Adrenal gland (tissue), 12 donors: ENCODE measurements around the gene MGAT1. TPM values are rescaled to one million over a fixed set of nuclear protein-coding genes. Genes with fewer than 3 reads are reported as not detected.
"Not testable (repeated sequence)": the region's sequence is repeated elsewhere in the genome, so short reads cannot be mapped to it uniquely, and the experiment has no call there.

Source experiments
- DNase-seq, 7 donors: peaks; one replicate each; pipeline ENCODE4 v3.0.0-alpha.2; 2019 to 2020
- H3K27ac ChIP-seq, 5 donors: fragments of 200-600 bp; sonication (generic) in 4 of 5; 1 replicate in 3 of 5; 2 replicates in 2 of 5; pipeline versions ENCODE4 v1.5.1 to v1.8.0; 2016 to 2020; ENCODE audit warnings: mild to moderate bottlenecking in 1 of 5
- H3K27me3 ChIP-seq: fragments of 200-600 bp; 2 replicates; pipeline ENCODE4 v1.8.0; 2021
- H3K36me3 ChIP-seq, 2 donors: fragments of 200-600 bp; replicated peaks in 1 of 2; 1 replicate in 1 of 2; 2 replicates in 1 of 2; pipeline versions ENCODE4 v1.5.1 to v1.8.0; 2018 to 2022
- H3K4me1 ChIP-seq, 2 donors: fragments of 200-600 bp; replicated peaks in 1 of 2; 1 replicate in 1 of 2; 2 replicates in 1 of 2; pipeline versions ENCODE4 v1.5.1 to v1.8.0; 2018 to 2021
- H3K4me3 ChIP-seq, 4 donors: fragments of 200-600 bp; sonication (generic) in 3 of 4; one replicate each; pipeline ENCODE4 v1.5.1; 2016 to 2018
- H3K9me3 ChIP-seq, 3 donors: fragments of 200-600 bp; sonication (generic) in 1 of 3; replicated peaks in 1 of 3; 1 replicate in 2 of 3; 2 replicates in 1 of 3; pipeline versions ENCODE4 v1.5.1 to v1.8.0; 2016 to 2021
- POLR2A ChIP-seq, 2 donors: fragments of 450-650 bp; IDR thresholded peaks; one replicate each; pipeline ENCODE4 v1.6.1; 2017; ENCODE audit warnings: antibody characterized with exemption in 2 of 2, mild to moderate bottlenecking in 2 of 2, moderate library complexity in 1 of 2
- WGBS, 4 donors: extraction: QIAGEN DNeasy Blood & Tissue Kit in 2 of 4; methylation state at CpG; one replicate each; pipeline versions ENCODE4 v1.1.5 to v1.1.7; 2013 to 2017; 5-methylcytosine and 5-hydroxymethylcytosine counted together
- intact Hi-C, 2 donors: fragments of 100-400 bp; cut with DNase I; formaldehyde crosslinking; loops; one replicate each; pipeline versions ENCODE4 v1.14.1 to v1.15.0; 2022 to 2023
- polyA plus RNA-seq, 3 donors: library from polyadenylated mRNA; stranded (reverse); fragments of 200-250 nt in 2 of 3; fragments of 350-450 nt in 1 of 3; fragmentation: Illumina TruSeq in 1 of 3; extraction: RNeasy Lipid Tissue Mini Kit (QIAGEN cat#74804) in 1 of 3; gene quantifications; one replicate each; pipeline ENCODE4 v1.2.3, GENCODE V29; 2013 to 2014
- total RNA-seq, 9 donors: library from RNA; depleted of rRNA in 4 of 9; stranded (reverse); fragments of >200 nt in 4 of 9; fragments of 120-200 nt in 1 of 9; fragmentation: NEBNext Ultra II Directional in 1 of 9; extraction: Animal tissue kit (Norgen Biotek cat#: 25700) in 1 of 9; gene quantifications; one replicate each; pipeline versions ENCODE4 v1.1.0 to v1.2.4, GENCODE V29; 2013 to 2023
- TF ChIP-seq, protein P1 (sequence below), 6 experiments: fragments of 450-650 bp in 4 of 6; fragments of 200-600 bp in 2 of 6; sonication (generic) in 1 of 6; IDR thresholded peaks; 1 replicate in 5 of 6; 2 replicates in 1 of 6; pipeline versions ENCODE4 v1.5.1 to v1.8.0; 2016 to 2021; ENCODE audit warnings: antibody characterized with exemption in 6 of 6, mild to moderate bottlenecking in 2 of 6, moderate library complexity in 1 of 6
- donor health status: healthy with polysubstance abuse.
- donor health status: Bipolar disorder and iron deficiency.
- donor health status: DM: yes; HTN: yes; CAD: no.
- donor health status: DM: no; HTN: no; CAD: no.
- donor health status: DM: no; HTN: no; CAD: no.
- donor health status: DM: yes; HTN: yes; CAD: no.

Gene MGAT1
- total and polyA plus RNA-seq, 12 donors = 46.8 to 224 (median 140) TPM

DNA sequence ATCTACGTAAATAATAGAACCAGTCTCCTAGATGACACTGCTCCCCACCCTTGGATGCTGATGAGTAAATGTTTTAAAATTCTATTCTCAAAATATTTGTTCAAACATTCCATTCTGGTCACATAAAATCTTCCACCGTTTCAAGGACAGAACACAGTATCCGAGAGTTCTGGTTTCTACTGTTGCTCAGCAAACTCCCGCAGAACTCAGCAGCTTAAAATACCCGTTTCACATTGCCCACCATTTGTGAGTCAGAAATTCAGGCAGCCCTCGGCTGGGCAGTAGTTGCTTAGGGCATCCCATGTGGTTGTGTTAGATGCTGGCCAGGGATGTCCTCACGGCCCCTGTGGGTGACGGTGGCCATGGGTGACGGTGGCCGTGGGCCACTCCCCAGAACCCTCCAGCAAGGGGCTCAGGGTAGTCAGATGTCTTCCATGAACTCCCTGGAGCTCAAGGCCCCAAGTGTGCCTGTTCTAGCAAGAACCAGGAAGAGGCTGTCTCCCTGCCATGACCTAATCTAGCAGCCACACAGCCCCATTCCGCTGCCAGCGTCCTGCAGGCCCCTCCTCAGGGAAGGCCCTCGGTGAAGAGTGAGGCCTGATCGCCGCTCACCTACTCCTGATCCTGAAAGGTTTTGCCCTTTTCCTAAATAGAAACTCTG lies 17.4 kb downstream of the MGAT1 start:
- intact Hi-C loops = loop anchor here (5.0 to 10.0 kb wide), 3 partner anchors 77 to 370 kb away; partner anchors contain the start of gene ZFP62 (in 2 of the 2)
- DNase-seq = peak in 3 of 7 donors; percentile 44 to 59 (median 57)
- Histone ChIP-seq H3K4me3 (no peak overlapping the region), H3K9me3 (no peaks in the 10 kb centered on the region), H3K36me3 (peaks cover 0 to 6% of the 10 kb centered on the region in 2 donors), H3K27me3 (no peaks in the 10 kb centered on the region), H3K27ac (peak overlapping the region; percentile 78 to 96 (median 86)), H3K4me1 (peaks cover 27 to 33% of the 10 kb centered on the region in 2 donors)
- 35 to 42% (median 36%) methylated on average over 10 to 15 of the region's 15 CpGs for WGBS, 4 donors
- peak in 1 of 2 donors; percentile 2 for TF ChIP-seq POLR2A (IDR thresholded peaks at IDR 0.05)
- TF ChIP-seq, protein P1, sequence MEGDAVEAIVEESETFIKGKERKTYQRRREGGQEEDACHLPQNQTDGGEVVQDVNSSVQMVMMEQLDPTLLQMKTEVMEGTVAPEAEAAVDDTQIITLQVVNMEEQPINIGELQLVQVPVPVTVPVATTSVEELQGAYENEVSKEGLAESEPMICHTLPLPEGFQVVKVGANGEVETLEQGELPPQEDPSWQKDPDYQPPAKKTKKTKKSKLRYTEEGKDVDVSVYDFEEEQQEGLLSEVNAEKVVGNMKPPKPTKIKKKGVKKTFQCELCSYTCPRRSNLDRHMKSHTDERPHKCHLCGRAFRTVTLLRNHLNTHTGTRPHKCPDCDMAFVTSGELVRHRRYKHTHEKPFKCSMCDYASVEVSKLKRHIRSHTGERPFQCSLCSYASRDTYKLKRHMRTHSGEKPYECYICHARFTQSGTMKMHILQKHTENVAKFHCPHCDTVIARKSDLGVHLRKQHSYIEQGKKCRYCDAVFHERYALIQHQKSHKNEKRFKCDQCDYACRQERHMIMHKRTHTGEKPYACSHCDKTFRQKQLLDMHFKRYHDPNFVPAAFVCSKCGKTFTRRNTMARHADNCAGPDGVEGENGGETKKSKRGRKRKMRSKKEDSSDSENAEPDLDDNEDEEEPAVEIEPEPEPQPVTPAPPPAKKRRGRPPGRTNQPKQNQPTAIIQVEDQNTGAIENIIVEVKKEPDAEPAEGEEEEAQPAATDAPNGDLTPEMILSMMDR (IDR thresholded peaks at IDR 0.05) = no peak

DNA sequence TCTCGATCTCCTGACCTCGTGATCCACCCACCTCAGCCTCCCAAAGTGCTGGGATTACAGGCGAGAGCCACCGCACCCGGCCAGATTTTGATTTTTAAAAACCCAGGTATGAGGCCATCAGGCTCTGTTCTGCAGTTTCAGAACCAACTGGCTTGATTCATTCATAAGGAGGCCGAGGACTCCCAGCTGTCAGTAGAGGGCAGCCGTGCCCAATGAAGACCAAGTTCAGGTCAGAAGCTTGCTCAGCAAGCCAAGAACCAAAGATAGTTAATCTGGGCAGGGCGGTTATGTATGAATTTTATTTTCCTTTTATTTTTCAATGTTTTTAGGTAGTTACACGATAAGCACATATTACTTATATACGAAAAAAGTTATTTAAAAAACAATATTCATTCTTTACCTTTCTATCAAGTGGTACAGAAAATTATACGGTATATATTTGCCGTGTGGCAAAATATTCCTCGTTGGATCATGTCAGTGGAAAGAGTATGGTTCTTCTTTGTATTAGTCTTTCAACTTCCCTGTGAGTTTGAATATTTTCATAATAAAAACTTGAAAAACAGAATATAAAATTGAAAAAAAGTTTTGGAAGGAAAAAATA lies 18.0 kb downstream of the MGAT1 start:
- H3K36me3 ChIP-seq = no peaks in the 10 kb centered on the region
- intact Hi-C loops = loop anchor here (5.0 to 10.0 kb wide), 4 partner anchors 78 to 388 kb away; partner anchors contain the start of gene ZFP62 (in 2 of the 2)
- TF ChIP-seq, protein P1 (IDR thresholded peaks at IDR 0.05) = peak; percentile 22 to 80 (median 68)
- TF ChIP-seq POLR2A (IDR thresholded peaks at IDR 0.05) = no peak
- H3K9me3 ChIP-seq = no peaks in the 10 kb centered on the region
- peak overlapping the region in 2 of 5 donors; percentile 86 to 93 for H3K27ac ChIP-seq
- 28 to 34% (median 31%) methylated on average over 13 of the region's 13 CpGs for WGBS, 4 donors
- peak; percentile 84 to 94 (median 90) for DNase-seq
- H3K4me3 ChIP-seq = peak overlapping the region in 1 of 4 donors; percentile 10
- no peaks in the 10 kb centered on the region for H3K27me3 ChIP-seq
- peaks cover 27 to 33% of the 10 kb centered on the region in 2 donors for H3K4me1 ChIP-seq

DNA sequence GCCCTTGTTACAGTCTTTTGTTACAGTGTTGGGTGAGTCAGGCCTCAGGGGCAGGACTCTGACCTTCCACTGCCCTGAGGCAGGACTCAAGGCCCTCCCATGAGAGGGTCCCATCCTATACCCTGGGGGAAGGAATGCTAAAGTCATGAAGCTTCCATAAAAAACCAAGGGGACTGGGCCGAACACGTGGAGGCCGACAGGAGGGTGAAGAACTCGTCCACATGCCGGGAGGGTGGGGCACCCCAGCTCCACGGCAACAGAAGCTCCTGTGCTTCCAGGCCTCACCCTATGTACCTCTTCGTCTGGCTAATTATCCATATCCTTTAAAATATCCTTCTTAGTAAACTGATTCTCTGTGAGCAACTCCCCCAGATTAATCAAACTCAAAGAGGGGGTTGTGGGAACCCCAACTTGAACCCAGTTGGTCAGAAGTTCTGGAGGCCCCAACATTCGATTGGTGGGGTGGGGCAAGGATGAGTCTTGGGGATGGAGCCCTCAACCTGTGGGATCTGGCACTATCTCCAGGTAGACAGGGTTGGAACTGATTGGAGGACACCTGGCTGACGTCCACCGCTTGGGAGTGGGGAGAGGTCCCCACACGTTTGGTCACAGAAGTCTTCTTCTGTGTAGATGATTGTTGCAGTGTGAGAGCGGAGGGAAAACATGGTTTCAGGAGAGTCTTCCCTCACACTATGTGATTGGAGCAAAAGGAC lies 19.1 kb downstream of the MGAT1 start:
- Histone ChIP-seq H3K36me3 (no peaks in the 10 kb centered on the region), H3K4me3 (no peak overlapping the region), H3K27ac (no peak overlapping the region), H3K27me3 (no peaks in the 10 kb centered on the region), H3K4me1 (peaks cover 21 to 33% of the 10 kb centered on the region in 2 donors), H3K9me3 (no peaks in the 10 kb centered on the region)
- 71 to 81% (median 77%) methylated on average over 12 of the region's 12 CpGs for WGBS, 4 donors
- TF ChIP-seq POLR2A (IDR thresholded peaks at IDR 0.05) = no peak
- TF ChIP-seq, protein P1 (IDR thresholded peaks at IDR 0.05) = no peak
- no peak for DNase-seq
- intact Hi-C loops = loop anchor here (5.0 to 10.0 kb wide), 3 partner anchors 81 to 389 kb away; partner anchors contain the start of gene ZFP62 (in 1 of the 2)

DNA sequence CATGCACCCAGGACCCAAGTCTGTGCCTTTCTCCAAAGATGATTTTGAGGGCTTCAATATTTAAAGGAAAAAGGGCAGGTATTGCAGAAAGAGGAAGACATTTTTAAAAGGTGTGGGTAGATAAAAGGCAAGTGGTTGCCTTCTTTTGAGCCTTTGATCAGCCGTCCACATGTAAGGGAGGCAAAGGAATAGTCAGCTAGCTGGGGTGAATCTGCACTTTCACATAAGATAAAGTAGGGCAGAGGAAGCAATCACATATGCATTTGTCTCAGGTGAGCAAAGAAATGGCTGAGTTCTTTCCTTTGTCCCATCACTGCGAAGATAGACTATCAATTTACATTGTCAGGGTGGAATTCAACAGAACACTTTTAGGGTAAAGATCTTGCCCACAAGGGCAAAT lies 19.9 kb downstream of the MGAT1 start:
- Histone ChIP-seq H3K36me3 (no peaks in the 10 kb centered on the region), H3K27me3 (no peaks in the 10 kb centered on the region), H3K4me1 (peaks cover 21 to 26% of the 10 kb centered on the region in 2 donors), H3K4me3 (no peak overlapping the region), H3K9me3 (no peaks in the 10 kb centered on the region), H3K27ac (no peak overlapping the region)
- no peak for DNase-seq
- 81 to 88% (median 86%) methylated on average over 2 of the region's 2 CpGs for WGBS, 4 donors
- intact Hi-C loops = loop anchor here (5.0 to 10.0 kb wide), 3 partner anchors 82 to 390 kb away; partner anchors contain the start of gene ZFP62 (in 1 of the 2)
- TF ChIP-seq, protein P1 (IDR thresholded peaks at IDR 0.05) = no peak
- TF ChIP-seq POLR2A (IDR thresholded peaks at IDR 0.05) = no peak

DNA sequence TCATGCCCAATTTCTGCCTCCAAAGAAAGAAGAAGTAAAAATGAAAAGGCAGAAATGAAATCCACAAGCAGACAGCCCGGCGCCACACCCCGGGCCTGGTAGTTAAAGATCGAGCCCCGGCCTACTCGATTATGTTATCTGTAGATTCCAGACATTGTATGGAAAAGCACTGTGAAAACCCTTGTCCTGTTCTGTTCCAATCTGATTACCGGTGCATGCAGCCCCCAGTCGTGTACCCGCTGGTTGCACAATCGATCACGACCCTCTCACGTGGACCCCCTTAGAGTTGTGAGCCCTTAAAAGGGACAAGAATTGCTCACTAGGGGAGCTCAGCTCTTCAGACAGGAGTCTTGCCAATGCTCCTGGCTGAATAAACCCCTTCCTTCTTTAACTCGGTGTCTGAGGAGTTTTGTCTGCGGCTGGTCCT lies 20.7 kb downstream of the MGAT1 start:
- H3K27ac ChIP-seq, H3K4me3 ChIP-seq, H3K36me3 ChIP-seq, H3K27me3 ChIP-seq, H3K9me3 ChIP-seq, DNase-seq: not testable (repeated sequence)
- intact Hi-C loops = loop anchor here (5.0 to 10.0 kb wide), 3 partner anchors 83 to 390 kb away; partner anchors contain the start of gene ZFP62 (in 1 of the 2)
- WGBS, 4 donors = 74 to 92% (median 88%) methylated on average over 13 to 14 of the region's 14 CpGs
- H3K4me1 ChIP-seq = peaks cover 20 to 21% of the 10 kb centered on the region in 2 donors
